ENCODE measurements around the gene CAMK2A.

- TF ChIP-seq, protein P1, sequence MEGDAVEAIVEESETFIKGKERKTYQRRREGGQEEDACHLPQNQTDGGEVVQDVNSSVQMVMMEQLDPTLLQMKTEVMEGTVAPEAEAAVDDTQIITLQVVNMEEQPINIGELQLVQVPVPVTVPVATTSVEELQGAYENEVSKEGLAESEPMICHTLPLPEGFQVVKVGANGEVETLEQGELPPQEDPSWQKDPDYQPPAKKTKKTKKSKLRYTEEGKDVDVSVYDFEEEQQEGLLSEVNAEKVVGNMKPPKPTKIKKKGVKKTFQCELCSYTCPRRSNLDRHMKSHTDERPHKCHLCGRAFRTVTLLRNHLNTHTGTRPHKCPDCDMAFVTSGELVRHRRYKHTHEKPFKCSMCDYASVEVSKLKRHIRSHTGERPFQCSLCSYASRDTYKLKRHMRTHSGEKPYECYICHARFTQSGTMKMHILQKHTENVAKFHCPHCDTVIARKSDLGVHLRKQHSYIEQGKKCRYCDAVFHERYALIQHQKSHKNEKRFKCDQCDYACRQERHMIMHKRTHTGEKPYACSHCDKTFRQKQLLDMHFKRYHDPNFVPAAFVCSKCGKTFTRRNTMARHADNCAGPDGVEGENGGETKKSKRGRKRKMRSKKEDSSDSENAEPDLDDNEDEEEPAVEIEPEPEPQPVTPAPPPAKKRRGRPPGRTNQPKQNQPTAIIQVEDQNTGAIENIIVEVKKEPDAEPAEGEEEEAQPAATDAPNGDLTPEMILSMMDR (IDR thresholded peaks at IDR 0.05) = no peak
- TF ChIP-seq POLR2A (IDR thresholded peaks at IDR 0.05) = no peak
Measured at GRCh38 chr5:150285114-150285513, 4.5 kb downstream of the CAMK2A start.
